Fibroblast of skin of left quadriceps (primary cell): Measurements from ENCODE around the gene TRIL.
A peak's percentile ranks its signal among the peaks of the same experiment; 100 is the strongest.

Experiments
- DNase-seq, 2 experiments: peaks; one replicate each; pipeline ENCODE4 v3.0.0-alpha.2; 2013; ENCODE audit warnings: low read depth in 2 of 2

Gene TRIL

DNA sequence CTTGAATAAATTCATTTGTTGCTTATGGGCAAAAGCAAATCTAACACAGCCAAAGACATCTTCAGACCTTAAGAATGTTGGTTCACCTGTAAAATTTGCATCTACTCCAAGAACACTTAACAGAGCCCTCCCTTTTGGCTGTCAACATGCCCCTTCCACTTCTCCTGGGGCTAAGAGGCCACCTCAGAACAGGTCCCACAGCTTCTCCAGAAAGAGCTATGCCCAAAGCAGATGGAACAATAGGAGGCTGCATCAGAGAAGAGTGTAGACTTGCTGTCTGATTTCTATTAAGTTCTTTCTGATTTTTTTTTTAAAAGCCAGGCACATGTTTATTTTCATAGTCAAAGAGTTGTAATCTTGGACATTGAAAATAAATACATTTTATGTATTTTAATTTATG lies 26.1 kb upstream of the TRIL start:
- DNase-seq, result no peak

DNA sequence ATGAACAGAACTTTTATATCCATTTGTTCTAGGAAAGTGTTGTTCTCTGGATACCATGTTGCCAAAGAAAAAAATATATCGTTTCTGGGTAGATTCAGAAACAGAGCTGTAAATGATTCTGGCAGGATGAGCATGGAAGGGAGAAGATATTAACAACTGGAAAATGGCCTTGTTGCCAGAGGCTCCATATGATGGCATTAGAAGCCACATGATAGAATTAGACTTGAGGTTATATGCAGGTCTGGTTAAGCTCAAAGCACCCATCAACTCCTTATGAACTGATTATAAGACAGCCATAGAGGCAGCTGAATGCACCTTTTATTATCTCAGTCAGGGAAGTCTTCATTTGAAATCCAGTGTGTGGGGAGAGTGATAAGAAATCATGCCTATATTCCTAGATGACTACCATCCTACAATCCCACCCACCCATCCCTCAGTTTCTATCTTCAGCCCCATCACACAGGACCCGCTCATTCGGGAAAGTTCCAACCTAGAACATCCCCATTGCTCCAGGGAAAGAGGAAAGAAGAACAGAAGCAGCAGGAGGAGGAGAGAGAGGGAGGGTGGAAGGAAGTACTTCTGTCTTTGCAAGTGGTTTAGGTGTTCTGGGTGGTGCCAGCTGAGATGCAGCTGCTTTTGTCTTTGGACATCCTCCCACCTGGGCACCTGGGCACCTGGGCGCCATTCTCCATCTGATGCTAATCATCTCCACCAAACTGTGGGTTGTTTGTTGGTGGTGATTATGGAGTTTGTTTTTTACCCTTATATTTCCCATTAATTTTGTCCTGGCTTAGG lies 25.5 kb upstream of the TRIL start:
- no peak for DNase-seq

GRCh38 chr7:28981161-28981465 lies 23.0 kb upstream of the TRIL start:
- DNase-seq, result no peak

DNA sequence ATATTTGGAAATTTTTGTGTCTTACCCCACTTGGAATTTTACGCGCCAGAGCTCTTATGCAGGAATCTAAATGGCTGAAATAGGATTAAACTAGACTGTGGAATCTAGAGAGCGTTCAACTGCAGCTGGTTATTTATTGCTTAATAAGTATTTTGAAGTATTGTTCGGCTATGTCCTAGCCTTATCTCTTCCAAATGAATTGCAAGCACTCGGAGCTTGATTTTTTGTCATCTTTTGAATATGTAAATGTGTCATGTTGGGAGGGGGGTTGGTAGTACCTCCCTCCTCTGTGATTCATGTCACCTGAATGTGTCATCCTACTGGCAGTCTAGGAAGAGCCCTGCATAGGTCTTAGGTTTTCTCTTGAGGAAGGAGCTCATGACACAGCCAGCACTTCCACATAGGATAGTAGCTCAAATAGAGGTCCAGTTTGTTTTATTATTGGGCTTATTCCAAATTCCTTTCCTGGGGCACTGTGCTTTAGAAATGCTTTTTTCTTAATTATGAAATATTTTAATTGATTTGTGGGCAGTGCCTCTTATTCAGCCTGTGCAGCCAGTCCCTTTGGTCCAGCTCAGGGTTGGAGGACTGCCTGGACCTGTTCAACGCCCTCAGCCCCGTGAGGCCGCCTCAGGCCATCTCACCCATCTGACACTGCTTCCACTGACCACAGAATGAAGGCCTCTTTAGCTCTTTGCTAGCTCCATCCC lies 22.5 kb upstream of the TRIL start:
- DNase-seq, result no peak

- DNase-seq, result no peak
Observed at GRCh38 chr7:28979776-28980175, 21.6 kb upstream of the TRIL start.

DNA sequence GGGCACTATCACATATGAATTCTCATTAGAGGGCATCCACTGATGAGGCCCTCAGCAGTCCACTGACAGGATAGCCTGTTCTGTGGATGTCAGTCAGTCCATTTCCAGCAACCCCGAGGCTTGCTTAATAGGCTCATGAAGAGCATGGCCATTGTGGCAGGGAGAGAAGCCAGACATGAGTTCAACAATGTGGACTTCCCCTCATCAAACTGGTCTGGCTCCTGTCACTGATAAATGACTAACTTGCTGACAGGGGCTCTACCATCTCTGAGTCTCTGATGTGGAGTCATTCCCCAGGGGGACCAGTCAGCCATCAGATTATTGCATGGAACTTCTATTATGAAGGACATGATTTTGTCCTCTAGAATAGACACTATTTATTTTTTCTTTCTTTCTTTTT lies 19.8 kb upstream of the TRIL start:
- DNase-seq, result no peak

GRCh38 chr7:28976022-28976421 lies 17.9 kb upstream of the TRIL start:
- peak in 1 of 2 experiments; percentile 50 for DNase-seq

DNA sequence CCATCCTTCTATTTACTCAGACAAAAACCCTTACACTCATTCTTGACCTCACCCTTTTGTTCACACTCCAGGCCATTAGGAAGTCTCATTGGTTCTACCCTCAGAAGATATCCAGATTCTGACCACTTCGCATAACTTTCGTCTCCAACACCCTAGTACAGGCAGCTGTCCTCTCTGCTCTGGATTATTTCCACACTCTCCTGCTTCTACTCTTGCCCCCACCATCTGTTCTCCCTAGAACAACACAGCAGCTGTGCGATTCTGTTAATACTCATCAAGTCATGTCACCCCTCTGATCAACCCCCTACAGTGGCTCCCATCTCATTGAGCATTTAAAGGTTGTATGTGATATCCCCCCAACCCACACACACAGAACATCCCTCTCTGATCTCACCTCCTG lies 15.5 kb upstream of the TRIL start:
- DNase-seq, result no peak

DNA sequence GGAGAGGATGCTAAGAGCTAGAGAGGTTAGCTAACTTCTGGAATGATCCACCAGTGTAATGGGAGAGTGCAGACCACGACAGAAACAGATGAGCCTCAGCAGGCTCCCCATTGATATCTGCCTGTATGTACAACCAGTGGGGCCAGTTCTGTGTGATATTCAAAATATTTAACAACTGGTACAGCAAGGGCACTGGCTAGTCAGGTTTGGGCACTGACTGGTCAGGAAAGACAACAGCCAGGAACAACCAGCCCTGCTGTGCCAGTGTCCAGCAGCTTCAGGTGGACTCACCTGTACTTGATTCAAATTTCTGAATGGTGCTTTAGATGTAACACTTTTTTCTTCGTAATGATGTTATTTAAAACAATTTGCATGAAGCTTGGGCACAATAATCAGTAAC lies 5.9 kb upstream of the TRIL start:
- no peak for DNase-seq

DNA sequence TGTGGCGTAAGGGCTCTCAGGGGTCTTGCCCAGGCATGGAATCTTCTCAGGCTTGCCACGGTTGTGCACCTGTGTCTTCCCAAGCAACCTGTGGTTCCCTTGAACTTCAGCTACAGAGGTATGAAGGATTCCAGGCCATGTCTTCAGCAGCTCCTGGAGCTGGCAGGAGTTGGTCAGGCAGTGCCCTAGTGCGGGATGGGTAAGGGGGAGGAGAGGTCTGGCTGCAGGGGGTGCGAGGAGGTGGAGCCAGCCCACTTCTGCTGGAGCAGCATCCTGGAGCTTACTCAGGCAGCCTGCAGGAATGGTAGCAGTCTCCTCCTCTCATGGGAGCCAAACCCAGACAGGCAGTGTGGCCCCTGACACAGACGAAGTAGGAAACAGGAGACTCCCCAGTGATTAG lies 3.8 kb upstream of the TRIL start:
- no peak for DNase-seq

GRCh38 chr7:28960071-28960840 lies 2.1 kb upstream of the TRIL start:
- no peak for DNase-seq

GRCh38 chr7:28958980-28959347 lies 834 bp upstream of the TRIL start:
- DNase-seq, result no peak

DNA sequence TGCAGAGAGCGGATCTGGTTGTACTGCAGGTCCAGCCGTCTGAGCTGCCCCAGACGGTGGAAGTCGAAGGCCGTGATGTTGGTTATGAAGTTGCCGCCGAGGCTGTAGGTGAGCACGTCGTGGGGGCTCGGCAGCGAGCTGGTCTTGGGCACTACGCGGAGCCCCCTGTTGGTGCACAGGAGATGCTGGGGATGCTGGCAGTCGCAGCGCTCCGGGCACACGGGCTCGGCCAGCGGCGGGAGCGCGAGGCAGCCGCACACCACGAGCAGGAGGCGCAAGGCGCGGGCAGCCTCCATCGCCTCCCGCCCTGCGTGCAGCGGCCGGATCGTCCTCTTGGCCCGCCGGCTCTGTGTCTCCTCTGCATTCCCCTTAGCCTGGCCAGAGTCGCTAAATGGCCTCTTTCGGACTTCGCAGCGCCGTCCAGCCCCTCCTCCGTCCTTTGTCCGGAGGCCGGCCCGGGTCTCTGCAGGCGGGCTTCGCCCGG lies 337 bp downstream of the TRIL start:
- no peak for DNase-seq

DNA sequence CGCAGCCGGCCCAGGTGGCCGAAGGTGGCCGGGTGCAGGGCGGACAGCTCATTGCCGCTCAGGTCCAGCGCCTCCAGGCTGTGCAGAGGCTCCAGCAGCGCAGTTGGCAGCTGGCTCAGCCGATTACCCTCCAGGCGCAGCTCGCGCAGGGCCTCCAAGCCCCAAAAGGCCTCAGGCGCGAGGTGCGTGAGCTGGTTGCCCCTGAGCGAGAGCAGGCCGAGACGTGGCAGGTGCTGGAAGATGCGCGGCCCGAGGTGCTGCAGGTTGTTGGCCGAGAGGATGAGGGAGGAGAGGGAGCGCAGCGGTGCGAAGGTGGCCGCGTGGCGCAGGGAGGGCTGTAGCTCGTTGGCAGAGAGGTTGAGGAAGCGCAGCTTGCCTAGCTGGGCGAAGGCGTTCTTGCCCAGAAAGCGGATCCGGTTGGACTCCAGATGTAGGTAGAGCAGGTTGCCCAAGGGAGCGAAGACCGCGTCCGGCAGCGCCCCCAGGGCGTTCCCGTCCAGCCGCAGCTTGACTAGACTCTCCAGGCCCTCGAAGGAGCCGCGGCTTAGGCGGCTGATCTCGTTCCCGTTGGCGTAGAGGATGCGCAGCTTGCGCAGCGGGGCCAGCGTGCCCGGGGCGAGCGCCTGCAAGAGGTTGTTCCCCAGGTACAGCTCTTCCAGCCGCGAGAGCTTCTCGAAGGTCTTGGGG lies 923 bp downstream of the TRIL start:
- DNase-seq, result no peak

DNA sequence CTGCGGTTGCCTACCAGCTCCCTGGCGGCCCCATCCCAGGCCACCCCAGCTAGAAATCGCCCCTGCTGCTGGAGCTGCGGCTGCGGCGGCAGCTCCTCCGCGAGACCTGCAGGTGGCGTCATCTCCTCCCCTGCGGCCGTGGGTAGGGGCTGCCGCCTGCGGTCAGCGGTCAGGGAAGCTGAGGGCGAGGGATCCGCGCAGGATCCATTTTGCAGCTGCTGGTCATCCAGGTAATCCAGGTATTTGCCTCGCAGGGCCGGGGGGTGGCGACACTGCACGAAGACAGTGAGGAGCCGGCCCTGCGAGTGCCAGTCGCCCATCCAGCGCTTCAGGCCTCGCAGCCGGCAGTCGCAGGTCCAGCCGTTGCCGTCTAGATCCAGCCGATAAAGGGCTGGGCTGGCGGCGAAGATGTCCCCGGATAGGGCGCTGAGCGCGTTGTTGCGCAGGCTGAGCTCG lies 1.5 kb downstream of the TRIL start:
- no peak for DNase-seq

DNA sequence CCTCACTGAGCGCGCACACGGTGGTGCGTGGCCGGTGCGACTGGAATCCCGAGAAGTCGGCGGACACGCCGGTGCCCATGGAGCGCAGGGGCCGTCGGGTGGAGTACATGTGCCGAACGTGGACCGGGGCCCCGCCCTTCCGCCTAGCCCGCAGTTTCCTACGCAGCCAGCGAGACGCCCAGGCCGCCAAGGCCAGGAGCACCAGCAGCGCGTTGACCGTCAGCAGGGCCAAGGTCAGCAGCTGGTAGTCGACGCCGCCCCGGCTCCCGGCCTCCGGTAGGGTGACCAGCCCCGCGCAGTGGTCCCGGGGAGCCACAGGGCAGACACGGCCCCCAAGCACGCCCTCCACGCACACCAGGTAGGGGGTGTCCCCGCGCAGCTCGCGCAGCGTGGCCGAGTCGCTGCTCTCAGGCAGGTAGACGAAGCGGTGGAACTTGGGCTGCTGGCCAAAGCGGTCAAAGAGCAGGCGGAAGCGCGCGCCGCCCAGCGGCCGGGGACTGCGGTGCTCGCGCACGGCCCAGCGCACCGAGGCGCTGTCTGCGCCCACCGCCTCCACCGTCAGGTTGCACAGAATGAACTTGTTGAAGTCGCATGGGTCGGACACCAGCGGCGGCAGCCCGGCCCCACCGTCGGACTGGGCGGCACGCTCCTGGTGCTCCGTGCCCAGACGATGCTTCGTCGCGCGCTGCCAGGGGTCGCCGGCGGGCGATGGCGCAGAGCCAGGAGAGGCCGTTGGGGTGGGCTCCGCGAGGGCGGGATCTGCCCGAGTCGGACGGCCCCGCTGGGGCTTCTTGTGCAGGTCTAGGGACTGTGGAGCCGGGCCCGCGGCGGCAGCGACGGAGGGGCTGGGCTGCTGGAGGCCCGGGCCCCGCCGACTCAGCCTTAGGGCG lies 2.2 kb downstream of the TRIL start:
- DNase-seq, result no peak

GRCh38 chr7:28955356-28955717 lies 2.8 kb downstream of the TRIL start:
- DNase-seq, result no peak

DNA sequence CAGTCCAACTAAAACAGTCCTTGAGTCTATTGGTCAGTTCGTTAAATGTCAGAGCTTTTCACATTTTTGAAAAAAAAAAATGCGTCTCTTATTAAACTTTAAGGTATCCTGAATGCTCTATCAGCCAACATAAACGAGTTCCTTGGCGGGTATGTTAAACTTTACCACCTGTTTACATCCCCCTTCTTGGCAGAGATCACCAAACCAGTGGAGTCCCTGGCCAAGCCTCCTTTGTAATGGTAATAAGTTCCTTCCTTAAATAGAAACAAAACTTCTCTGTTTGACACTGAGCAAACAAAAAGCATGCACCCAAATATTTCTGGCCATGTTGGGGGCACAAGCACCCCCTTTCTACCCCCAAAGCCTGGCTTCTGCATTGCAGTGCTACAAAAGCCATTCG lies 3.2 kb downstream of the TRIL start:
- DNase-seq, result no peak

DNA sequence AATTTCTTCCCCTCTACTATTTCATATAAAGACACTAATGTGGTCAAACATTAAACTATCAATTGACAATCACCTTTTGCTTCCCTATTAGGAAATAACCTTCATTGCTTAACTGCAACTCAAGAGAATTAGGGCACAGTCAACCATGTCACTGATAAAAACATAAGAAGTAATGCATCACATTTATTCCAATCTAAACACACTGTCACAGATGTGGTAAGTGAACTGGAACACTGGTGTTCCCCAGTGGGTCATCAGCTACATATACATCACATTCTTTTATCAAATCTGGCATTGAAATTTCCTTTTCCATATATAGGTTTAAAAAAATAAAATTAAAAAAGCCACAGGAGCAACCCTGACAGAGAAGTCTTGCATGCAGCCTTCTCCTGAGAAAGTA lies 3.7 kb downstream of the TRIL start:
- no peak for DNase-seq

DNA sequence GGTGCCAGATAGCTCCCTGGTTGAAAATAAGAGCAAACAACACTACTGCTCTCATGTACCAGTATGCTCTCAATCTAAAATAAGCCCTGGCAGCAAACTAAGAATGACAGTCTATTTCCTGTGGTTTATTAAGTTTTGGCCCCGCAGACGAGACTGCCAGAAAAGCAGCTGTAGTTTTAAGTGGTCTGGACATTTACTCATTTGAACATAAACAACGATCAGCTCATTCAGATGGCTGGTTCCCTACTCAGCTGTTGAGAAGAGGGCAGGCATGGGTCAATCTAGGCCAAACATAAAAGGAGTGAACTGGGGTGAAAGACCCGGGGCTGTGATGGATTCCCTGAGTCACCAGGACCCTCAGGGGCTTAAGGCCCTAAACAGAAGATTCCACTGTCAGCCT lies 4.5 kb downstream of the TRIL start:
- no peak for DNase-seq

- DNase-seq, result no peak
Observed at GRCh38 chr7:28942168-28942567, 16.0 kb downstream of the TRIL start.
